Measurements from ENCODE around the gene MRPL38. TPM values are rescaled to one million over a fixed set of nuclear protein-coding genes. Genes with fewer than 3 reads are reported as not detected.

The MRPL38 gene
- total RNA-seq, 1 experiment from 2014 or later, result 108 TPM

DNA sequence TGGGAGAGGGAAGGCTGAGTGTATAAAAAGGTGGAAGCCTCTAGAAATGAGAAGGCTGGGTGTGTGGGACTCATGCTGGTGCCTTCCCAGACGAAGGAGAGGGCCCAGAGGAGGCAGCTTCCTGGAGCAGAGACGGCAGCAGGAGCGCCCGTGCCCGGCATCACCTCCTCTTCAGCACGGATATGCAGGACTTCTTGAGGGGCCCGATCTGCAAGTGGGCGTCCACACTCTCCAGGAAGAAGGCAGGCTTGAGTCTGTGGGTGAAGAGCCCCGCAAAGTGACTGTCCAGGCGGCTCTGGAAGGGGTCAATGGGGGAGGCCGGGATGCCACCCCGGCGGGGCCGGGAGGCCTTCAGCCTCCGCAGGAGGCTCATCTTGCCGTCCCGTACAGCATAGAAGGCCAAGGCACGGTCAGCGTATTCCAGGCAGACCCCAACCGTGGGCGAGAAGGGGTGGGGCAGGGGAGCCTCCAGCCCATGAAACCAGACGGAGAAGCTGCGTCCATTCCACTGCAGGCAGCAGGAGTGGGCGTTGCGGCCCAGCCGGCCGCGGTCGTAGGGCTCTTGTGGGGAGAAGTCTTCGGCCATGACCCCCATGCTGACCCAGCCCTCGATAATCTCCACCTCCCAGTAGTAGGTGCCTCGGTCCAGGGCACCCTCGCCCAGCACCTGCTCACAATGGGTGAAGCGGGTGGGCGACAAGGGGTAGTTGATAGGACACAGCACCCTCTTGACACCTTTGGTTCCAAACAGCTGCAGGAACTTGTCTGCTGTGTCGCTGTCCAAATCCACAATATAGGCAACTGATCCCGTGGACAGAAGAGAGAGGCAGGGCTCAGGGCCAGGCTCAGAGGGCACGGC, 30.1 kb downstream of the MRPL38 start:
- Histone ChIP-seq H3K27me3 (ENCODE audit: insufficient read depth, low read length) (peaks cover 3% of the 10 kb centered on the region; the same call in 1 of the 2 replicates), H3K14ac (ENCODE audit: insufficient read depth, low read length) (no peak overlapping the region), H3K23me2 (ENCODE audit: insufficient read length, low read depth, low read length, poor library complexity, severe bottlenecking) (peaks cover 10% of the 10 kb centered on the region), H3T11ph (ENCODE audit: low read length) (no peak overlapping the region), H3K56ac (ENCODE audit: insufficient read length, low read depth, low read length) (no peak overlapping the region), H2AK5ac (ENCODE audit: insufficient read length, low read length) (no peak overlapping the region), H3K9ac (ENCODE audit: extremely low read depth, insufficient read length, low read length) (no peak overlapping the region), H3K23ac (ENCODE audit: insufficient read length, low read depth, low read length) (no peak overlapping the region), H3K79me2 (ENCODE audit: insufficient read depth, low read length) (no peaks in the 10 kb centered on the region), H4K8ac (replicated peaks; ENCODE audit: insufficient read length, low read depth, low read length) (no peak overlapping the region), H2AFZ (ENCODE audit: low read length) (no peak overlapping the region), H4K91ac (ENCODE audit: insufficient read length, low read depth, low read length) (no peak overlapping the region), H2BK20ac (ENCODE audit: low read depth, low read length, poor library complexity, severe bottlenecking) (no peak overlapping the region), H3K4ac (ENCODE audit: low read depth, low read length) (no peak overlapping the region), H4K20me1 (ENCODE audit: control insufficient read depth, insufficient read depth, insufficient read length) (no peaks in the 10 kb centered on the region), H2BK12ac (ENCODE audit: insufficient read length, low read depth, low read length) (no peak overlapping the region), H3K9me3 (ENCODE audit: control insufficient read depth, low read depth, low read length) (no peaks in the 10 kb centered on the region), H3K79me1 (ENCODE audit: insufficient read depth, low read depth, low read length, poor library complexity, severe bottlenecking) (no peaks in the 10 kb centered on the region), H3K4me2 (ENCODE audit: insufficient read depth, insufficient read length, low read length) (no peak overlapping the region), H3K27ac (ENCODE audit: insufficient read length, low read depth, low read length) (no peak overlapping the region), H2BK15ac (ENCODE audit: low read depth, low read length) (no peak overlapping the region), H2BK5ac (ENCODE audit: insufficient read length, low read length) (no peak overlapping the region), H2BK120ac (ENCODE audit: low read depth, low read length, poor library complexity, severe bottlenecking) (no peak overlapping the region), H3K4me1 (ENCODE audit: insufficient read depth, low read length) (peaks cover 3% of the 10 kb centered on the region; the same call in 1 of the 2 replicates), H3K18ac (ENCODE audit: insufficient read length, low read depth, low read length) (no peak overlapping the region), H4K5ac (ENCODE audit: insufficient read length, low read depth, low read length) (no peak overlapping the region)
- peaks cover 26% of the 10 kb centered on the region for H3K27me3 Mint-ChIP-seq (ENCODE audit: low read depth)
- H3K4me3 Mint-ChIP-seq, result no peak overlapping the region
- H3K27ac Mint-ChIP-seq, result peak overlapping the region in 1 of 3 experiments; percentile 52; a peak in 1 of 7 replicates
- DNase-seq, result no peak
- no CpG with 5 or more reads among the region's 38 CpGs for WGBS (ENCODE audit: extremely low coverage, insufficient read length, low lambda C conversion rate)
- no peaks in the 10 kb centered on the region; a peak in 2 of 7 replicates for H3K36me3 Mint-ChIP-seq (ENCODE audit: insufficient read depth in 1 of 3, low read depth in 3 of 3)
- TF ChIP-seq, protein P1, sequence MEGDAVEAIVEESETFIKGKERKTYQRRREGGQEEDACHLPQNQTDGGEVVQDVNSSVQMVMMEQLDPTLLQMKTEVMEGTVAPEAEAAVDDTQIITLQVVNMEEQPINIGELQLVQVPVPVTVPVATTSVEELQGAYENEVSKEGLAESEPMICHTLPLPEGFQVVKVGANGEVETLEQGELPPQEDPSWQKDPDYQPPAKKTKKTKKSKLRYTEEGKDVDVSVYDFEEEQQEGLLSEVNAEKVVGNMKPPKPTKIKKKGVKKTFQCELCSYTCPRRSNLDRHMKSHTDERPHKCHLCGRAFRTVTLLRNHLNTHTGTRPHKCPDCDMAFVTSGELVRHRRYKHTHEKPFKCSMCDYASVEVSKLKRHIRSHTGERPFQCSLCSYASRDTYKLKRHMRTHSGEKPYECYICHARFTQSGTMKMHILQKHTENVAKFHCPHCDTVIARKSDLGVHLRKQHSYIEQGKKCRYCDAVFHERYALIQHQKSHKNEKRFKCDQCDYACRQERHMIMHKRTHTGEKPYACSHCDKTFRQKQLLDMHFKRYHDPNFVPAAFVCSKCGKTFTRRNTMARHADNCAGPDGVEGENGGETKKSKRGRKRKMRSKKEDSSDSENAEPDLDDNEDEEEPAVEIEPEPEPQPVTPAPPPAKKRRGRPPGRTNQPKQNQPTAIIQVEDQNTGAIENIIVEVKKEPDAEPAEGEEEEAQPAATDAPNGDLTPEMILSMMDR (conservative IDR thresholded peaks at IDR 0.05), result no peak
- H3K9me3 Mint-ChIP-seq, result no peaks in the 10 kb centered on the region; a peak in 1 of 5 replicates
- peaks cover 24 to 26% of the 10 kb centered on the region in 2 experiments for H3K4me1 Mint-ChIP-seq
